ENCODE results near the gene HORMAD2.
"Not testable (repeated sequence)": the region's sequence is repeated elsewhere in the genome, so short reads cannot be mapped to it uniquely, and the experiment has no call there.

HORMAD2 gene

GRCh38 chr22:30187529-30188407, 107.5 kb downstream of the HORMAD2 start:
- in situ Hi-C loops (cut with MboI; ENCODE audit: low sequenced_read_pairs) = no loop called here

- in situ Hi-C loops (cut with MboI; ENCODE audit: low sequenced_read_pairs) = no loop called here
Measured at GRCh38 chr22:30188911-30189310, 108.6 kb downstream of the HORMAD2 start.

DNA sequence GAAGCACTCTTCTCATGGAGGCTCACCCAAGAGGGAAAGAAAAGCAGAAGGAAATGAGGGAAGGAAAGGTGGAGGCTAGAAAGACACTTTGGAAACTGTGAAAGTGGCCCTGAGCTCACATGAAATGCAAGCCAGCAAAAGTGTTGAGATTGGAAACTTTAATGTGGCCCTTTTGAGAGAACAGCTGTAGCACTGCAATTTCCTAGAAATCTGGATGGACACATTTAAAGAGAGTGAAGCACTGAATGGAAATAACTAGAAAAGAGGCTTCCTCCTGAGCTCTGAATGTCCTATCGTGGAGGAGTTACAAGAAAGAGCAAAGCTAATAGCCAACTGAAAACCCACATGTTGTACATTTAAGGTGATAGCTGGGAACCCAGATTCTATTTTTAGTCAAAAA, 110.3 kb downstream of the HORMAD2 start:
- in situ Hi-C loops (cut with MboI; ENCODE audit: low sequenced_read_pairs) = no loop called here

DNA sequence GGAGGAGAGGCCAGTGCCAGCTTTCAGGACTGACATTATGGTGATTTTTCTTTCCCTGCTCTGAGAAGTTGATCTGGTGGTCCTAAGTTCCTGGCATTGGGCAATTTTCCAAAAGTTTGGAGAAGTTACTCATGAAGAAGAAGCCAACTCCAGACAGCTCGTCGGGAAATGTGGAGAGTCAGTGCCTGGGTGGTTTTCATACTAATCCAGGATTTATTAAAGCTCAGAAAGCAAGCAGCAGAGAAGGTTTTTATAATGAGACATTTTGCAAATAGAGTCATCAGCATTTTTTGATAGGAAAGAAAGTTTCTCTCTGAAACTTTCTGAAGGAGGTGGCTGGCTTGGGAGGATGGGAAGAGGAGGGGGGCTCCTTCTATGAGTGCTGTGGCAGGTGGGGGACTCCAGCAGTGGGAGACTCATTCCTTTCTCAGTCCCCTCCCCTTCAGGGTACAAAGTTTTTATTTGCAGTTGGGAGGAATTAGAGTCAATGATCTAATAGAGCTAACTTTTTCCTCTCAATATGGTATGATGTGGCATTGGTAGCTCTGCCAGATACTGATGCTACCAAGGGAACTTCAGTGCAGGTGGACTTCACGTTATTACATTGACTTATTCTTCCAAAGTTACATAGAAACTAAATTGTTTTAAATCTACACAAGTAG, 110.9 kb downstream of the HORMAD2 start:
- in situ Hi-C loops (cut with MboI; ENCODE audit: low sequenced_read_pairs) = no loop called here

GRCh38 chr22:30192427-30192826, 112.2 kb downstream of the HORMAD2 start:
- in situ Hi-C loops (cut with MboI; ENCODE audit: low sequenced_read_pairs) = no loop called here

DNA sequence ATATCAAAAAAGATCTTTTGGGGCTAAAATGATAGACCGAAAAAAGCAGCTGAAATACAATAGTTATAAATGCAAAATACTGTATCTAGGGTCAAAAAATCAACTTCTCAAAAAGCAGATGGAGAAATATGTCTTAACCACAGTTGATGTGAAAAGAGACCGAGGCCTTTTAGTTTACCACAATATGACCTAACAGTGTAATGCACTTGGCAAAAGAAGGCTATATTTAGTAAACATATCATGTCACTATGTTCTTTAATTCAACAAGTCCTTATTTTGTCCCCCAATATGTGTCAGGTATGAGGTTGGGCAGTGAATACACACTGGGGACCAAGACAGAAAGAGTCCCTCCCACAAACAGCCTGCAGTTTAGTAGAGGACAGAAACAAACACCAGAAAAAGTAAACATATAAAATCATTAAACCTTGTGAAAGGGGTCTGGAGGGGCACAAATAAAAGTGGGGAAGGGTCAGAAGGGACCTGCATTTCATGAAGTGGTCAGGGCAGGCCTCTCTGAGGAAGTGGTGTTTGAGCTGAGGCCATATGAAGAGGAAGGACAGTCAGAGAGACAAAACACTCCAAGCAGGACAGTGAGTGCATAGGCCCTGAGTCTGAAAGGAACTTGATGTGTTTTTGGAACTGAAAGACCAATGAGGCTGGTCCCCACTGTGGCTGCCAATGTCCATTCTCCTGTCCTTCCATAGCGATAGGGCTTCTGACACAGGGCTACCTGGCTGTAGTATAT, 112.9 kb downstream of the HORMAD2 start:
- in situ Hi-C loops (cut with MboI; ENCODE audit: low sequenced_read_pairs) = no loop called here

- in situ Hi-C loops (cut with MboI; ENCODE audit: low sequenced_read_pairs) = no loop called here
Measured at GRCh38 chr22:30195245-30196140, 115.2 kb downstream of the HORMAD2 start.

DNA sequence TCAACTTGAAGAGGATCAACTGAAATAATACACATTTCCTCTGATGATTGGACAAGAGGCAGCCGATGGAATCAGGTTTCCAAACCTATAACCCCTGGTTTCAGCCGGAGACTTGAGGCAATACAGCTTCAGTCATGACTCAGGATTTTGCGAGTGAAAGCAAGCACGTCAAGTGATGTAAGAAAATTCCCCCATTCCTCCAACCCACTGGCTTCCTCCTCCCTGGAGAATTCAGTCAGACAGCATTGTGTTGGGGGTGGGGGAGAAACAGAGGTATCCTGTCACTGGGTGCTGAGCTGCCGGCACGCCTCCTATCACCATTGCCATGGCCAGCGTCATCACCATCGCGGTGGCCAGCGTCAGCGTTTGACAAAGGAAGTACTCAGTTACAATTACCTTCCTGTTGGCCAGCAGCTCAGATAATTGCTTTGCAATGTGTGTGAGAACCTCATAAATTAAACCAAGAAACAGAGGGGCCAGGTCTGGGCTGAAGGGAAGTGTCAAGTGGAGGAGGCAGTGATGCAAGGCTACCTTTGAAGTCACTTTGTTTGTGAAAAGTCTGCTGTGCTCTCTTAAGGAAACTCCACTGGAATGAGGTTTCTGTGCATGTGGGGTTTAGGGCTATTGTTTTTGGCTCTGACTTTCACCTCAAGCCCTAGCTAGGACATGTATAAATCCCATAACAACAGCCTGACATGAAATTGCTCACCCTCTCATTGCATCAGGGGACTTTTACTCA, 116.0 kb downstream of the HORMAD2 start:
- in situ Hi-C loops (cut with MboI; ENCODE audit: low sequenced_read_pairs) = no loop called here

DNA sequence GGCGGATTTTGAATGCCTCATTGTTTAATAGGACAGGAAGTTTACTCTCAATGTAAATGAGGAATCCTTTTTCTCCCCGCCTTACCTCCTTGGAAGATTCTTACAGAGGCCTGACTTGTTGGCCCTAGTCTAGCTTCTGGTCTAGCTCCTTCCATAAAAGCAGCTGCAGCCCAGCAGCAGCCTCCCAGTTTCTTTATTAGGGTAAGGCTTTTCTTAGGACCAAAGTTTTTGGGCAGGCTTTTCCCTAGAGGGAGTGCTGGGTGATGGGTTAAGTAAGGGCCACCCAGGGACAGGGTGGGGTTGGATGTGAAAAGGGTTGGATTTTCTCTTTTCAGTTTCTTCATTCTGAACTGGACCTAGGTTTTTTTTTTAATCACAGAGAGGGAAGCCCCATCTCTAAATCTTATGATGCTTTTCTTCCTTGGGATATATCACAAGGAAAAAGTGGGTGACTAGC, 116.6 kb downstream of the HORMAD2 start:
- in situ Hi-C loops (cut with MboI; ENCODE audit: low sequenced_read_pairs) = no loop called here

DNA sequence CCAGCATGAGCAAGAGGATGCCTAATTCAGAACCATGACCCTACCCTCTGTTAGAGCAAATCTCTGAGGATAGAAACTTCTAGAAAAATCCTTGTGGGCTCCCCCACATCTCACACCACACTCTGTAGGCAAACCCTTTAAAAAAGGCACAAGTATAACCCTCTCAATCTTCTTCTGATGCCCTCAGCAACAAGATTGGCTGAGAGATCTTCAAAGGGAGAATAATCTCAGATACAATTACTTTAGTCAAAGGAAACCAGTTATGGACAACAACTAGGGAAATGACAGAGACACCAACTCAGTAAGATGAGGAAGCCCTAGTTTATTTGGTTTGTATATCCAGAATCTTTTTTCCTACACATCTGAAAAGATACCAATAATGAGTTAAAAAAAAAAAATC, 117.1 kb downstream of the HORMAD2 start:
- in situ Hi-C loops (cut with MboI; ENCODE audit: low sequenced_read_pairs) = no loop called here

DNA sequence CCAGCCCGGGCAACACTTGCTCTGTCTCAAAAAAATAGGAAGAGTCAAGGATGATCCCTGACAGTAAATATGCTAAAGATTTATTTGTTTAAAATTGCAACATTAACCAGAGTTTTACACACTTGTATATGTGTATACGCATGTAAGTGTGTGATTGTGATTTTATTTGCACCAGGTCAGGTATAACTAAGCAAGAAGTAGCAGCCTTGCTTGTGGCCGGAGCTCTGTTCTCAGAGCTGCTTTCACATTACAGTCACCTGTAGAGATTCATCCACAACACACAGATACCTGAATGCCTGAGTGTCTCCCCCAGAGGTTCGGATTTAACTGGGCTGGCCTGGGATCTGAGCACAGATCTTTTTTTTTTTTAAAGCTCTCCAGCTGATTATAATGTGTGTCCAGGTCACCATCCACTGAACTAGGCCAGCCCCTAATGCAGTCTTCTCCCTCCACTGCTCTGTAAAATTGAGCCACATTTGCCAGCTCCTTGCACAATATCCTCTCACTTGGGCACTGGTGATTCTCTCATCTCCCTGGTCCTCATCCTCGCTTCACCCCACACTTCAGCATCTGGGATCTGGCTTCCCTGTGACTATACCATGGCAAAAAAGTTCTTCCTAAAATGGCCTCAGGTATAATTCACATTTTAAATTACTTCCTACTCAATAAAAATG, 118.0 kb downstream of the HORMAD2 start:
- in situ Hi-C loops (cut with MboI; ENCODE audit: low sequenced_read_pairs) = no loop called here

DNA sequence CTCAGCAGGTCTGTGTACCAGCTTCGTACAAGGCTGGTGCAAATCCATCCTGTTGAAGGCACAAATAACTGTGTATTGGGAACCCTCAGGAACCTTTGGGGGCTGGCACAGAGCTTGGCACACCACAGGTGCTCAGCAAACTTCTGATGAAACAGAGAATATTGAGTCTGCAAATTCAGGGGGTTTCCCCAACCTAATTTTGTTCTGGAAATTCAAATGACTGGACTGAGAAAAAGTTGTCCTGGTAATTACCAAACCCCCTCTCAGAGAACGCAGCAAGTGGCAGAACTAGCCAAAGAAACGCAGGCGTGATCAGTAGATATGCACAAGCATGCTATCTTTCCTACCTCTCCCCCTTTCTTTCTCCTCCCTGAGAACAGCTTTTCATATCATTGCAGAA, 118.7 kb downstream of the HORMAD2 start:
- in situ Hi-C loops (cut with MboI; ENCODE audit: low sequenced_read_pairs) = no loop called here

DNA sequence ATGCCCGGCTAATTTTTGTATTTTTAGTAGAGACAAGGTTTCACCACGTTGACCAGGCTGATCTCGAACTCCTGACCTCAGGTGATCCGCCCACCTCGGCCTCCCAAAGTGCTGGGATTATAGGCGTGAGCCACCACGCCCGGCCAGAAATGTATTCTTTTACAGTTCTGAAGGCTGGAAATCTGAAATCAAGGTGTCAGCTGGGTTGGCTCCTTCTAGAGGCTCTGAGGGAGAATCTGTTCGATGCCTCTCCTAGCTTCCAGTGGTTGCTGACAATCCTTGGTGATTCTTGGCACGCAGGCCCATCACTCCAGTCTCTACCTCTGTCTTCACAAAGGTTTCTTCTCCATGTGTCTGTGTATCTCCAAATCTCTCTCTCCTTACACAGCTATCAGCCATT, 120.6 kb downstream of the HORMAD2 start:
- in situ Hi-C loops (cut with MboI; ENCODE audit: low sequenced_read_pairs) = not testable (repeated sequence)

GRCh38 chr22:30201945-30202344, 121.7 kb downstream of the HORMAD2 start:
- in situ Hi-C loops (cut with MboI; ENCODE audit: low sequenced_read_pairs) = no loop called here

GRCh38 chr22:30202531-30203006, 122.3 kb downstream of the HORMAD2 start:
- in situ Hi-C loops (cut with MboI; ENCODE audit: low sequenced_read_pairs) = no loop called here

GRCh38 chr22:30204015-30204741, 123.9 kb downstream of the HORMAD2 start:
- in situ Hi-C loops (cut with MboI; ENCODE audit: low sequenced_read_pairs) = no loop called here

DNA sequence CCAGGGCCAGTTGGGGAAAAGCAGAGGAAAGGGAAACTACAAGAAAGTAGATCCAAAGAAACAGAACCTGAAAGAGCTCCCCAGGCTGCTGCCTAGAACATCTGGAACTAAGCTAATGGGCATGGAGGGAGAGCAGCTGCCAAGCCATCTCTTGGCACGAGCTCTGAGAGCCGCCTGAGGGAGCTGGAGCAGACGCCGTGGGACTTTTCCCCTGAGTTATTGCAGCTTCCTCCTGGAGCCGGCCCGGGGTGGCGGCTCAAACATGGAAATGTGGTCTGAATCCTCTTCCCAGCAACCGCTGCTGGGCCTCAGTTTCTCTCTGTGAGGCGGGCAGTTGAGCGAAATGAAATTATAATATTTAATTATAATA, 124.5 kb downstream of the HORMAD2 start:
- in situ Hi-C loops (cut with MboI; ENCODE audit: low sequenced_read_pairs) = no loop called here

GRCh38 chr22:30205281-30206115, 125.2 kb downstream of the HORMAD2 start:
- in situ Hi-C loops (cut with MboI; ENCODE audit: low sequenced_read_pairs) = no loop called here
